ENCODE results near the gene NGF. TPM values are rescaled to one million over a fixed set of nuclear protein-coding genes. Genes with fewer than 3 reads are reported as not detected.

NGF gene
- total RNA-seq, 1 experiment from 2014 or later, result 1.3 TPM

- Histone ChIP-seq H3K4me3 (no peak overlapping the region), H3K36me3 (no peaks in the 10 kb centered on the region), H3K27me3 (no peaks in the 10 kb centered on the region), H3K9me3 (peaks cover 29% of the 10 kb centered on the region)
- no peak for DNase-seq
Observed at GRCh38 chr1:115278211-115278610, 59.8 kb downstream of the NGF start.

GRCh38 chr1:115277276-115277675 is 60.8 kb downstream of the NGF start:
- Histone ChIP-seq H3K4me3 (no peak overlapping the region), H3K9me3 (peaks cover 29% of the 10 kb centered on the region), H3K27me3 (no peaks in the 10 kb centered on the region), H3K36me3 (no peaks in the 10 kb centered on the region)
- DNase-seq, result no peak

GRCh38 chr1:115275216-115275615 is 62.8 kb downstream of the NGF start:
- H3K4me3 ChIP-seq, result no peak overlapping the region
- no peaks in the 10 kb centered on the region for H3K27me3 ChIP-seq
- H3K9me3 ChIP-seq, result peaks cover 29% of the 10 kb centered on the region
- no peak for DNase-seq
- H3K36me3 ChIP-seq, result no peaks in the 10 kb centered on the region

GRCh38 chr1:115274467-115274866 is 63.6 kb downstream of the NGF start:
- Histone ChIP-seq H3K27me3 (no peaks in the 10 kb centered on the region), H3K4me3 (no peak overlapping the region), H3K9me3 (peaks cover 29% of the 10 kb centered on the region), H3K36me3 (no peaks in the 10 kb centered on the region)
- DNase-seq, result no peak

- no peaks in the 10 kb centered on the region for H3K36me3 ChIP-seq
- DNase-seq, result no peak
- no peaks in the 10 kb centered on the region; the same call in 1 of the 2 replicates for H3K9me3 ChIP-seq
- H3K4me3 ChIP-seq, result no peak overlapping the region
- H3K27me3 ChIP-seq, result no peaks in the 10 kb centered on the region
Observed at GRCh38 chr1:115266729-115267421, 71.2 kb downstream of the NGF start.

GRCh38 chr1:115265099-115265498 is 73.0 kb downstream of the NGF start:
- H3K27me3 ChIP-seq, result no peaks in the 10 kb centered on the region
- H3K36me3 ChIP-seq, result no peaks in the 10 kb centered on the region
- no peak for DNase-seq
- peaks cover 7% of the 10 kb centered on the region for H3K9me3 ChIP-seq
- no peak overlapping the region for H3K4me3 ChIP-seq

GRCh38 chr1:115262886-115263285 is 75.2 kb downstream of the NGF start:
- H3K36me3 ChIP-seq, result no peaks in the 10 kb centered on the region; the same call in 1 of the 2 replicates
- H3K27me3 ChIP-seq, result no peaks in the 10 kb centered on the region
- no peak overlapping the region for H3K4me3 ChIP-seq
- DNase-seq, result no peak
- peaks cover 29% of the 10 kb centered on the region for H3K9me3 ChIP-seq

GRCh38 chr1:115261496-115261895 is 76.6 kb downstream of the NGF start:
- H3K9me3 ChIP-seq, result peaks cover 40% of the 10 kb centered on the region
- no peaks in the 10 kb centered on the region for H3K27me3 ChIP-seq
- no peak for DNase-seq

GRCh38 chr1:115258302-115258866 is 79.7 kb downstream of the NGF start:
- H3K36me3 ChIP-seq, result no peaks in the 10 kb centered on the region; the same call in 1 of the 2 replicates
- DNase-seq, result peak; percentile 71
- H3K9me3 ChIP-seq, result peaks cover 45% of the 10 kb centered on the region

More at GRCh38 chr1:115261496-115261895, 76.6 kb downstream of the NGF start:
- Histone ChIP-seq H3K4me3 (no peak overlapping the region), H3K36me3 (no peaks in the 10 kb centered on the region; the same call in 1 of the 2 replicates)

GRCh38 chr1:115257591-115257990 is 80.5 kb downstream of the NGF start:
- no peaks in the 10 kb centered on the region for H3K27me3 ChIP-seq
- H3K36me3 ChIP-seq, result no peaks in the 10 kb centered on the region; the same call in 1 of the 2 replicates
- peaks cover 51% of the 10 kb centered on the region for H3K9me3 ChIP-seq
- DNase-seq, result no peak
- no peak overlapping the region for H3K4me3 ChIP-seq

More at GRCh38 chr1:115258302-115258866, 79.7 kb downstream of the NGF start:
- Histone ChIP-seq H3K4me3 (no peak overlapping the region), H3K27me3 (no peaks in the 10 kb centered on the region)

GRCh38 chr1:115255154-115255553 is 82.9 kb downstream of the NGF start:
- Histone ChIP-seq H3K4me3 (no peak overlapping the region), H3K27me3 (no peaks in the 10 kb centered on the region), H3K36me3 (no peaks in the 10 kb centered on the region; the same call in 1 of the 2 replicates), H3K9me3 (peaks cover 44% of the 10 kb centered on the region)
- no peak for DNase-seq

- no peak overlapping the region for H3K4me3 ChIP-seq
- DNase-seq, result no peak
- H3K27me3 ChIP-seq, result no peaks in the 10 kb centered on the region
- H3K36me3 ChIP-seq, result no peaks in the 10 kb centered on the region
- H3K9me3 ChIP-seq, result peaks cover 22% of the 10 kb centered on the region
Observed at GRCh38 chr1:115252585-115252984, 85.5 kb downstream of the NGF start.

- DNase-seq, result peak; percentile 67
- no peaks in the 10 kb centered on the region for H3K27me3 ChIP-seq
- H3K9me3 ChIP-seq, result peaks cover 14% of the 10 kb centered on the region
- no peaks in the 10 kb centered on the region for H3K36me3 ChIP-seq
- no peak overlapping the region for H3K4me3 ChIP-seq
Observed at GRCh38 chr1:115251856-115252255, 86.2 kb downstream of the NGF start.

GRCh38 chr1:115251340-115251748 is 86.7 kb downstream of the NGF start:
- no peak for DNase-seq

GRCh38 chr1:115246526-115246925 is 91.5 kb downstream of the NGF start:
- no peaks in the 10 kb centered on the region for H3K36me3 ChIP-seq
- peaks cover 25% of the 10 kb centered on the region for H3K9me3 ChIP-seq
- no peak overlapping the region for H3K4me3 ChIP-seq
- no peak for DNase-seq
- no peaks in the 10 kb centered on the region for H3K27me3 ChIP-seq

More at GRCh38 chr1:115251340-115251748, 86.7 kb downstream of the NGF start:
- H3K9me3 ChIP-seq, result peaks cover 14% of the 10 kb centered on the region
- H3K36me3 ChIP-seq, result no peaks in the 10 kb centered on the region
- no peak overlapping the region for H3K4me3 ChIP-seq
- no peaks in the 10 kb centered on the region for H3K27me3 ChIP-seq

- H3K27me3 ChIP-seq, result no peaks in the 10 kb centered on the region
- H3K36me3 ChIP-seq, result no peaks in the 10 kb centered on the region
- no peak overlapping the region for H3K4me3 ChIP-seq
- no peak for DNase-seq
- H3K9me3 ChIP-seq, result peaks cover 25% of the 10 kb centered on the region
Observed at GRCh38 chr1:115245227-115245626, 92.8 kb downstream of the NGF start.

- no peak for DNase-seq
- Histone ChIP-seq H3K4me3 (no peak overlapping the region), H3K36me3 (no peaks in the 10 kb centered on the region)
Observed at GRCh38 chr1:115242543-115242942, 95.5 kb downstream of the NGF start.

GRCh38 chr1:115241309-115241708 is 96.7 kb downstream of the NGF start:
- Histone ChIP-seq H3K36me3 (no peaks in the 10 kb centered on the region), H3K4me3 (no peak overlapping the region), H3K9me3 (peaks cover 36% of the 10 kb centered on the region), H3K27me3 (no peaks in the 10 kb centered on the region)
- no peak for DNase-seq

More at GRCh38 chr1:115242543-115242942, 95.5 kb downstream of the NGF start:
- Histone ChIP-seq H3K9me3 (peaks cover 25% of the 10 kb centered on the region), H3K27me3 (no peaks in the 10 kb centered on the region)

Data from MG63 (cell line).